Adipose tissue (tissue), 3 donors: Measurements from ENCODE around the gene DNAH17. TPM values are rescaled to one million over a fixed set of nuclear protein-coding genes. Genes with fewer than 3 reads are reported as not detected.

ENCODE experiments used
- H3K27ac ChIP-seq: one replicate; pipeline ENCODE4 v1.5.1; 2013; ENCODE audit warnings: low read depth, low read length
- WGBS, 3 donors: extraction: QIAGEN DNeasy Blood & Tissue Kit; methylation state at CpG; one replicate each; pipeline ENCODE4 v1.1.7; 2013; 5-methylcytosine and 5-hydroxymethylcytosine counted together
- polyA plus RNA-seq, 3 donors: library from polyadenylated mRNA; stranded (reverse); fragments of 200-250 nt; gene quantifications; one replicate each; pipeline ENCODE4 v1.2.3, GENCODE V29; 2013
- donor health status: healthy with polysubstance abuse.
- donor health status: Bipolar disorder and iron deficiency.
- donor health status: healthy.

DNAH17 gene
- polyA plus RNA-seq, 3 donors: 0.35 to 4.8 (median 4.4) TPM

- WGBS, 3 donors: 67 to 81% (median 77%) methylated on average over 41 to 42 of the region's 42 CpGs
- no peak overlapping the region for H3K27ac ChIP-seq
Observed at GRCh38 chr17:78493853-78494695, 83.1 kb downstream of the DNAH17 start.

DNA sequence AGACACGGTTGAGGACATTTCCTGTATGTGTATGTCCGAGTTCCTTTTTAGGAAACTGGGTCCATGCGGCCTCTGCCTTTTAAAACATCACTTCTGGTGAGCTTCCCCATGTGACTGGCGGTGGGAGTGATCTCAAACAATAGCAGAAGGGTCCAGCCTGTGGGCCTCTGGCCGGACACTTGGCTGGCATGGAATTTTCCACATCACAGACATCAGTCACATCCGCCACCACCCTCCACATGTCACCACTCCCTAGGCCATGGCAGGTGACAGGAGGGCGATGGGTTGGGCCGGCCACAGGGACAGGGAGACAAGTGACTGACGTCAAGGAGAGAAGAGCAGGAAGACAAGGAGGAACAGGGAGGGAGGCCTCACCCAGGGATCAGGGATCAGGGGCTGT is 83.7 kb downstream of the DNAH17 start:
- WGBS, 3 donors: 59 to 79% (median 62%) methylated on average over 9 of the region's 9 CpGs
- H3K27ac ChIP-seq: no peak overlapping the region

GRCh38 chr17:78492116-78492799 is 84.9 kb downstream of the DNAH17 start:
- no peak overlapping the region for H3K27ac ChIP-seq
- 87 to 92% (median 90%) methylated on average over 26 of the region's 26 CpGs for WGBS, 3 donors

DNA sequence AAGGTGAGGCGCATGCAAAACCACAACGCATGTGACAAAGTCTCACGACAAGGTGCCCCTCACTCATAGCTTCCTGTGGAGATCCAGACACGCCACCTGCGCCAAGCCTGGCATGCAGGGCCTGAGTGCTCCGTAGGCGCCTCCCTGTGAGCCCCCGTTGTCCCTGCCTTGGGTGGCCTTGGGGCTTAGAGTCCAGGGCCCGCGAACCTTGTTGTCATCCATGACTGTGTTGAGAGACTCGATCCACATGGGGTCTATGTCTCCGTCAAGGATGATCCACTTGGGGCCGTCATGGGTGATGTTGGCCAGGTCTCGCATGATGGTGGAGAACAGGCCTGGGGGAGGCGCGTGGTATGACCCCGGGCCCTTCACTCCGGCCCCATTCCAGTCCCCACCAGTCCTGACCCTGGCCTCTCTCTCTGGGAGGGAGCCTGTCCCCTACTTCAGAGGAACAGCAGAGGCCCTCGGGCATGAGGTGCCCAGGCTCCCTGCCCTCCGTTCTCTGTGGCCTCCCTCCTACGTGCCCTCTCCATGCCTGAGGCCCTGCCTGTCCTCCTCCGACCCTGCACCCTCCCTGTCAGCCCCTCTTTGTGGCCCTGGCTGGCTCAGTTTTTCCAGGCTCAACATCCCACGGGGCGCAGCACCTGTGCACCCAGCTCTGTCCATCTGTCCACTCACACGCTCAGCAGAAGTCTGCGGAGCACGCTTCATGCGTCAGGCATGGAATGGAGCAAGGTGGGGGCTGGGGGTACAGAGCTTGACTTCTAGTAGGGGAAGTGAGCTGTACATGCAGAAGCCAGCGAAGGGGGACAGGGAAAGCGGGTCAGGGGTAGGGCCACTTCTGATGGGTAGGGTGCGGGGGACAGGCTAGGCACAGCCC is 85.7 kb downstream of the DNAH17 start:
- H3K27ac ChIP-seq: no peak overlapping the region
- 89 to 92% (median 90%) methylated on average over 30 to 31 of the region's 31 CpGs for WGBS, 3 donors

DNA sequence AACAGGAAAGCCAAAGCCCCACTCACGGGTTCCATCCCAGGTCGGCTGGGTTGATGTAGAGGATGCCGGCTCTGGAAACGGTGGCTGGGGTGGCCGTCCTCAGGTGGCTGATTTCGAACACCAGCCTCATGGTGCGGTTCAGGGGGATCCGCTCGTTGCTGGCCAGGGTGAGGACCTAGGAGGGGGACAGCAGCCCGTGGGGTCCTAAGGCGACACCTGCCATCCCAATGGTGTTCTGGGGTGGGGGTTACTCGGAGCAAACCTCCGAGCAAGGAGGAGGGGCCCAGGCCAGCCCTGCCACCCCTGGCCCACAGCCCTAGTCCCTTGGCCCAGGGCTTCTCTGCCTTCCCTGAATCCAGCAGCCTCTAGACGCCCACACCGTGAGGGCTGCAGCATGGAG is 86.5 kb downstream of the DNAH17 start:
- 84 to 89% (median 88%) methylated on average over 12 to 15 of the region's 15 CpGs for WGBS, 3 donors
- H3K27ac ChIP-seq: no peak overlapping the region

GRCh38 chr17:78490156-78490555 is 87.0 kb downstream of the DNAH17 start:
- 63 to 85% (median 84%) methylated on average over 10 of the region's 10 CpGs for WGBS, 3 donors
- no peak overlapping the region for H3K27ac ChIP-seq

DNA sequence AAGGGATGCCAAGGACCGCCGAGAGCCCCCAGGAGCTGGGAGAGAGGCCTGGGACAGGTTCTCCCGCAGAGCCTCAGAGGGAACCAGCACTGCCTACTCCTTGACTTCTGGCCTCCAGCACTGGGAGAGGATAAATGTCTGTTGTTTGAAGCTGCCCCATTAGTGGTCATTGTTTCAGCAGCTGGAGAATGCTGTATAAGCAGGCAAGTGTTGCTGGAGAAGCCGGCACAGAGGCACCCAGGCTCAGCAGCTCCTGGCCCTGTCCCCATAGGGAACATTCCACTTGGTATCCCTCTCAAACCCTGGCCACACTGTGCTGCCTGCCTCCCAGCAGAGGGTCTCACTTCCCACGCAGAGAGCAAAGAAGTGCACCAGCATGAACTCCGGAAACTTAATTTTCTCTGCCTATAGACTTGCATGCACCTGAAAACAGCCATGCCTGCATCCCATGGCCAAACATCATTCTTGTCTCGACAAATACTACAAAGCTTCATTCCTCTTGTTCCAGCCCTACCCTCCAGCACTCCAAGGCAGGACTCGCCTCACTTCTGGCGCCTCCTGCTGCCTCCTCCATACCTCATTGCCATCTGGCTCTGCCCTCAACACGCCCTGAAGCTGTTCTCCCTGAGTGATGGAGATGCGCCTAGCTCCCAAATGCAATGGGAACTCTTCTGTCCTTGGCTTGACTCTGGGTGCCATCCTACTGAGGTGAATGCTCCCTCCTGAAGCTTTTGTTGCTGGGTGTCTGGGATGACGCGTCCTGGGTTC is 88.1 kb downstream of the DNAH17 start:
- 77 to 94% (median 89%) methylated on average over 13 of the region's 13 CpGs for WGBS, 3 donors
- no peak overlapping the region for H3K27ac ChIP-seq

- no peak overlapping the region for H3K27ac ChIP-seq
- 61 to 75% (median 73%) methylated on average over 10 of the region's 10 CpGs for WGBS, 3 donors
Observed at GRCh38 chr17:78488156-78488555, 89.0 kb downstream of the DNAH17 start.

DNA sequence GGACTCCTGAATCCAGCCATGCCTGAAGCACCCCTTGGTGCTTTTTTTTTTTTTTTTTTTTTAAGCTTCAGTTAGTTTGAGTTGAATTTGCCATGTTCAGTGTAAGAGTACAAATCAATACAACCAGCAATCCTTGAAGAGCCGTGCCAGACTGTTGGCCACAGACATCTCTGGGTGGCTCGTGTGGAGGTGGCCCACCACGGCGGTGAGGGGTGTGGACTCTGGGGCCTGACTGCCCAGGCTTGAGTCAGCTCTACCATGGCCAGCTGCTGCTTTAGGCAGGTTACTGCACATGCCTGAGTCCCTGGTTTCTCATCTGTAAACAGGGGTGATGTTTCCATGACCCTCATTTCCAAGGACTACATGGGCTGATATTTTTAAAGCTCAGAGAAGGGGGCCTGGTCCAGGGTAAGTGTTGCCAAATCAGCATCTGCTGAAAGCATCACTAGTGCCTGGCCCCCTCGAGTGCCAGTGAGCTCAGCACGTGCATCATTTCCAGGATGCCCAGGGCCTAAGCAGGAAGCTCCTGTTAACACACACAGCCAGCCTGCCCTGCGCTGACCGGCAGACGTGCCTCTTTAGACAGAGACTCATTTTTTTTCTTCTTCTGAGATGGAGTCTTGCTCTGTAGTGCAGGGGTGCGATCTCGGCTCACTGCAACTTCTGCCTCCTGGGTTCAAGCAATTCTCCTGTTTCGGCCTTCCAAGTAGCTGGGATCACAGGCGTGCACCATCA is 90.1 kb downstream of the DNAH17 start:
- WGBS, 3 donors: 73 to 81% (median 74%) methylated on average over 13 of the region's 13 CpGs
- no peak overlapping the region for H3K27ac ChIP-seq

GRCh38 chr17:78486228-78486802 is 90.9 kb downstream of the DNAH17 start:
- 90 to 97% (median 97%) methylated on average over 24 of the region's 24 CpGs for WGBS, 3 donors
- no peak overlapping the region for H3K27ac ChIP-seq

GRCh38 chr17:78485290-78486168 is 91.7 kb downstream of the DNAH17 start:
- H3K27ac ChIP-seq: no peak overlapping the region
- 70 to 79% (median 79%) methylated on average over 31 to 32 of the region's 32 CpGs for WGBS, 3 donors

- WGBS, 3 donors: 9 to 18% (median 10%) methylated on average over 37 to 43 of the region's 43 CpGs
- no peak overlapping the region for H3K27ac ChIP-seq
Observed at GRCh38 chr17:78484271-78485246, 92.6 kb downstream of the DNAH17 start.

DNA sequence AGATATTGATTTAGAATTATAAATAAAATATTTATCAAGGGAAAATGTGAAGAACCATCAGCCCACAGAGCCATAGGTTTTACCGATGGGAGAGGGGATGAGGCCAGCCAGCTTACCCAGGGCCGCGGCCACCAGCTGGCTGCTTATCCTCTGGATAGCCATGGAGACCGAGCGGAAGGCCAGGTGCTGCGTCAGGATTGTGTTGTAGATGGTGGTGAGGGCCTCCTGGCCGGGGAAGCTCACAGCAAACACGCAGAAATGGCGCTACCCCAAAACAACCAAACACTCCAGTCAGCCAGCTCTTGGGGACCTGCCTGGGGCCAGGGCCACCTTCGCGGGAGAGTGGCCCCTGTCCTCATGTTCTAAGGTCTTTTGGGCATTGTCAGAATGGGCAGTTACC is 97.8 kb downstream of the DNAH17 start:
- H3K27ac ChIP-seq: no peak overlapping the region
- 94 to 95% (median 95%) methylated on average over 11 of the region's 11 CpGs for WGBS, 3 donors

- no peak overlapping the region for H3K27ac ChIP-seq
- 84 to 92% (median 91%) methylated on average over 6 of the region's 6 CpGs for WGBS, 3 donors
Observed at GRCh38 chr17:78478757-78479297, 98.4 kb downstream of the DNAH17 start.
